Endothelial cell of umbilical vein (primary cell): Measurements from ENCODE around the gene CST3. TPM values are rescaled to one million over a fixed set of nuclear protein-coding genes. Genes with fewer than 3 reads are reported as not detected.

Experiments
- BruUV-seq: library from RNA; stranded (reverse); fragments of 400-500 nt; replicated peaks from 2 replicates; lab custom pipeline; 2021; lab: Mats Ljungman, UMichigan
- CTCF ChIA-PET: fragments of 300-600, 350-600 bp; sonication (Branson Sonifier 250); formaldehyde crosslinking; loops from one replicate; lab custom pipeline; 2021; ENCODE audit warnings: antibody characterized with exemption, inconsistent platforms; lab: Charles Lee
- POLR2A ChIA-PET: fragments of 300-600, 350-600 bp; sonication (Branson Sonifier 250); formaldehyde crosslinking; loops from one replicate; lab custom pipeline; 2021; ENCODE audit warnings: antibody characterized with exemption, inconsistent platforms; lab: Charles Lee
- DNase-seq: peaks from one replicate; pipeline ENCODE4 v3.0.0-alpha.2; 2011; ENCODE audit warnings: low read depth, low spot score
- FAIRE-seq: peaks from 2 replicates; lab custom pipeline; 2011; peaks lifted over from hg19 to GRCh38; lab: Jason Lieb, UNC
- H2AFZ ChIP-seq: 2 replicates; pipeline ENCODE4 v1.6.0; 2012; ENCODE audit warnings: low read depth, low read length, control low read depth, inconsistent platforms
- H3K27ac ChIP-seq: 2 replicates; pipeline ENCODE4 v1.5.1; 2011; ENCODE audit warnings: low read depth, mild to moderate bottlenecking, control low read depth, low read length, moderate library complexity; ENCODE audit not compliant: insufficient read depth
- H3K27me3 ChIP-seq, 2 experiments: 2 replicates each; pipeline versions ENCODE4 v1.6.0 to v1.6.1; 2011; ENCODE audit warnings: low read length in 2 of 2, mixed read lengths in 1 of 2; ENCODE audit not compliant: control insufficient read depth in 2 of 2, insufficient read depth in 2 of 2
- H3K36me3 ChIP-seq, 2 experiments: 2 replicates in 1 of 2; 3 replicates in 1 of 2; pipeline ENCODE4 v1.5.1; 2011; ENCODE audit warnings: low read length in 2 of 2, mild to moderate bottlenecking in 1 of 2, moderate library complexity in 1 of 2; ENCODE audit not compliant: control insufficient read depth in 2 of 2, insufficient read depth in 2 of 2; ENCODE audit errors: extremely low read depth in 1 of 2
- H3K4me1 ChIP-seq: 3 replicates; pipeline ENCODE4 v1.5.1; 2011; ENCODE audit warnings: mild to moderate bottlenecking, low read length; ENCODE audit not compliant: control insufficient read depth, insufficient read depth; ENCODE audit errors: extremely low read depth
- H3K4me2 ChIP-seq: 2 replicates; pipeline ENCODE4 v1.6.1; 2011; ENCODE audit warnings: low read length, control low read depth, mixed read lengths; ENCODE audit not compliant: insufficient read depth
- H3K4me3 ChIP-seq, 3 experiments: fragments of 200-600 bp in 1 of 3; sonication (generic), shearing (Covaris generic) in 1 of 3; replicated peaks in 1 of 3; 2 replicates each; pipeline ENCODE4 v1.5.1; 2011 to 2016; ENCODE audit warnings: control low read depth in 3 of 3, low read length in 3 of 3, mild to moderate bottlenecking in 2 of 3, inconsistent platforms in 1 of 3, low read depth in 1 of 3, moderate library complexity in 1 of 3; ENCODE audit not compliant: insufficient read depth in 1 of 3
- H3K79me2 ChIP-seq: 2 replicates; pipeline ENCODE4 v1.6.0; 2012; ENCODE audit warnings: low read length, inconsistent platforms; ENCODE audit not compliant: control insufficient read depth, insufficient read depth
- H3K9ac ChIP-seq: replicated peaks from 2 replicates; pipeline ENCODE3; 2011; ENCODE audit warnings: low read length, control low read depth; ENCODE audit not compliant: insufficient read depth; ENCODE audit errors: extremely low read depth
- H3K9me1 ChIP-seq: replicated peaks from 3 replicates; pipeline ENCODE4 v1.6.0; 2011; ENCODE audit warnings: mild to moderate bottlenecking, low read length; ENCODE audit not compliant: control insufficient read depth, insufficient read depth; ENCODE audit errors: extremely low read depth
- H3K9me3 ChIP-seq: replicated peaks from 2 replicates; pipeline ENCODE4 v1.5.1; 2012; ENCODE audit warnings: low read length, inconsistent platforms; ENCODE audit not compliant: control insufficient read depth, insufficient read depth
- H4K20me1 ChIP-seq: replicated peaks from 2 replicates; pipeline ENCODE3; 2011; ENCODE audit warnings: mild to moderate bottlenecking, low read length; ENCODE audit not compliant: control insufficient read depth, insufficient read depth; ENCODE audit errors: extremely low read depth
- EZH2 ChIP-seq: IDR thresholded peaks from 2 replicates; pipeline ENCODE4 v1.6.1; 2012; ENCODE audit warnings: borderline replicate concordance, low read depth, mild to moderate bottlenecking, moderate library complexity, low read length, inconsistent platforms; ENCODE audit not compliant: severe bottlenecking
- FOS ChIP-seq: IDR thresholded peaks from 2 replicates; pipeline ENCODE4 v1.6.1; 2011; ENCODE audit warnings: mild to moderate bottlenecking, low read length, moderate library complexity, borderline replicate concordance; ENCODE audit not compliant: insufficient read depth
- GATA2 ChIP-seq: IDR thresholded peaks from 2 replicates; pipeline ENCODE4 v1.7.0; 2011; ENCODE audit warnings: low read depth, mild to moderate bottlenecking, moderate library complexity, mixed read lengths, low read length; ENCODE audit not compliant: insufficient read length, insufficient read depth
- JUN ChIP-seq: IDR thresholded peaks from 2 replicates; pipeline ENCODE4 v1.6.1; 2011; ENCODE audit warnings: borderline replicate concordance, low read depth; ENCODE audit not compliant: insufficient read length, insufficient read depth
- MYC ChIP-seq: IDR thresholded peaks from one replicate; pipeline ENCODE4 v1.6.1; 2011; ENCODE audit warnings: mild to moderate bottlenecking, low read depth, low read length
- POLR2A ChIP-seq: IDR thresholded peaks from 2 replicates; pipeline ENCODE4 v1.6.1; 2012; ENCODE audit warnings: low read depth, mild to moderate bottlenecking, control low read depth, low read length
- POLR2AphosphoS5 ChIP-seq: IDR thresholded peaks from 2 replicates; pipeline ENCODE4 v1.6.1; 2012; ENCODE audit warnings: low read depth, mild to moderate bottlenecking, control low read depth, low read length, moderate library complexity; ENCODE audit not compliant: insufficient read depth
- dilution Hi-C: fragments of 300-500 bp; cut with MboI; formaldehyde crosslinking; loops from one replicate; pipeline ENCODE4 v1.15.0; 2019; ENCODE audit warnings: low sequenced_read_pairs; ENCODE audit not compliant: extremely low pct_ligation_motif_present
- intact Hi-C: fragments of 100-400 bp; cut with micrococcal nuclease; formaldehyde crosslinking; loops from one replicate; pipeline ENCODE4 v1.10.0; 2022
- polyA plus RNA-seq, 4 experiments: library from polyadenylated mRNA; depleted of rRNA in 3 of 4; stranded (reverse) in 3 of 4; unstranded in 1 of 4; fragments of >200 nt; gene quantifications; 2 replicates each; pipeline versions ENCODE4 v1.2.1 to v1.2.3, GENCODE V29; 2011 to 2012; ENCODE audit warnings: missing spikeins in 1 of 4
- total RNA-seq: library from RNA; stranded (reverse); gene quantifications from 2 replicates; pipeline ENCODE4 v1.2.3, GENCODE V29; 2021
- TF ChIP-seq, protein P1 (sequence below), 2 donors: IDR thresholded peaks; 1 replicate in 1 of 2; 2 replicates in 1 of 2; pipeline ENCODE4 v1.5.1; 2011; ENCODE audit warnings: low read length in 2 of 2, mild to moderate bottlenecking in 2 of 2, moderate library complexity in 2 of 2, control low read depth in 1 of 2, inconsistent platforms in 1 of 2, low read depth in 1 of 2; ENCODE audit not compliant: insufficient read depth in 1 of 2; ENCODE audit errors: extremely low read depth in 1 of 2
- TF ChIP-seq, protein P2 (sequence below): IDR thresholded peaks from 2 replicates; pipeline ENCODE4 v1.6.1; 2011; ENCODE audit not compliant: insufficient read depth, insufficient read length

Gene CST3
- total and polyA plus RNA-seq, 2 donors (not counting 3 experiments of a cell fraction or from before 2014, with no cell fraction given) = 251 to 479 TPM

DNA sequence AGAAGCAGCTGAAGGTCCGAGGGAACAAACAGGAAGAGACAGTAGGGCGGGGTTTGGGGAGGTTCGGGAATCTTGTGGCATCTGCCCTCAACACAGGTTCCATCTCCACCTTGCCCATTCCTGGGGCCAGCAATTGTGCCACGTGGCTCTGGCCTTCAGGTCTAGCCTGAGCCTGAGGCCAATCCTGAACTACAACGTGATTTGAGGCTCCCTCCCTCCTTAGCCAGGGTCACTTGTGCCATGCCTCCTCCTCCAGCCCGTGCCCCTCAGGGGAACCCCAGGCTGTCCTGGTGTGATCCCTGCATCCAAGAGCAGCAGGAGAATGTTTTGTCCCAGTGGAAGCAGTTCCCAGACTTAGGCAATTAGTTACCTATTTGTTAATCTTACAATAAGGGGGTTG, 35.1 kb downstream of the CST3 start:
- dilution Hi-C loops = no loop called here
- no TSS peak for BruUV-seq
- no peak overlapping the region for H3K4me2 ChIP-seq
- DNase-seq (no peak), FAIRE-seq (no peak)
- ChIA-PET POLR2A (no interaction called here), CTCF (no interaction called here)
- no peak overlapping the region for H3K27ac ChIP-seq
- H3K4me1 ChIP-seq = no peaks in the 10 kb centered on the region
- H3K27me3 ChIP-seq = peaks cover 9 to 23% of the 10 kb centered on the region in 2 experiments
- no peaks in the 10 kb centered on the region for H3K9me3 ChIP-seq
- no peaks in the 10 kb centered on the region for H3K36me3 ChIP-seq
- no peak overlapping the region for H3K4me3 ChIP-seq
- no peaks in the 10 kb centered on the region for H3K79me2 ChIP-seq
- intact Hi-C loops = loop anchor here (10.0 kb wide), 3 partner anchors 62 to 918 kb away; partner anchors contain the start of gene THBD
- H3K9me1 ChIP-seq = no peaks in the 10 kb centered on the region
- no peak overlapping the region for H3K9ac ChIP-seq
- H2AFZ ChIP-seq = no peak overlapping the region
- no peaks in the 10 kb centered on the region for H4K20me1 ChIP-seq
- TF ChIP-seq POLR2AphosphoS5 (no peak), EZH2 (no peak), GATA2 (no peak), MYC (no peak), JUN (no peak), POLR2A (no peak), FOS (no peak)
- TF ChIP-seq, protein P1, sequence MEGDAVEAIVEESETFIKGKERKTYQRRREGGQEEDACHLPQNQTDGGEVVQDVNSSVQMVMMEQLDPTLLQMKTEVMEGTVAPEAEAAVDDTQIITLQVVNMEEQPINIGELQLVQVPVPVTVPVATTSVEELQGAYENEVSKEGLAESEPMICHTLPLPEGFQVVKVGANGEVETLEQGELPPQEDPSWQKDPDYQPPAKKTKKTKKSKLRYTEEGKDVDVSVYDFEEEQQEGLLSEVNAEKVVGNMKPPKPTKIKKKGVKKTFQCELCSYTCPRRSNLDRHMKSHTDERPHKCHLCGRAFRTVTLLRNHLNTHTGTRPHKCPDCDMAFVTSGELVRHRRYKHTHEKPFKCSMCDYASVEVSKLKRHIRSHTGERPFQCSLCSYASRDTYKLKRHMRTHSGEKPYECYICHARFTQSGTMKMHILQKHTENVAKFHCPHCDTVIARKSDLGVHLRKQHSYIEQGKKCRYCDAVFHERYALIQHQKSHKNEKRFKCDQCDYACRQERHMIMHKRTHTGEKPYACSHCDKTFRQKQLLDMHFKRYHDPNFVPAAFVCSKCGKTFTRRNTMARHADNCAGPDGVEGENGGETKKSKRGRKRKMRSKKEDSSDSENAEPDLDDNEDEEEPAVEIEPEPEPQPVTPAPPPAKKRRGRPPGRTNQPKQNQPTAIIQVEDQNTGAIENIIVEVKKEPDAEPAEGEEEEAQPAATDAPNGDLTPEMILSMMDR (IDR thresholded peaks at IDR 0.05; ENCODE audit: extremely low read depth in 1 of 2, insufficient read depth in 1 of 2, low read depth in 1 of 2, low read length in 2 of 2) = no peak
- TF ChIP-seq, protein P2, sequence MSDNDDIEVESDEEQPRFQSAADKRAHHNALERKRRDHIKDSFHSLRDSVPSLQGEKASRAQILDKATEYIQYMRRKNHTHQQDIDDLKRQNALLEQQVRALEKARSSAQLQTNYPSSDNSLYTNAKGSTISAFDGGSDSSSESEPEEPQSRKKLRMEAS = no peak
